SK-N-SH (cell line): Measurements from ENCODE around the gene AKAP6. TPM values are rescaled to one million over a fixed set of nuclear protein-coding genes. Genes with fewer than 3 reads are reported as not detected.

Source experiments
- CTCF ChIA-PET: fragments of 300-600, 350-600 bp; formaldehyde crosslinking; extraction: SDS; loops from one replicate; lab custom pipeline; 2021; lab: Yijun Ruan, JAX
- POLR2A ChIA-PET: fragments of 350-600 bp; sonication (Branson Sonifier 250); formaldehyde crosslinking; extraction: SDS; loops from one replicate; lab custom pipeline; 2020; ENCODE audit warnings: antibody characterized with exemption, inconsistent platforms; lab: Yijun Ruan, JAX
- DNase-seq: peaks from one replicate; pipeline ENCODE4 v3.0.0; 2012
- H2AFZ ChIP-seq: fragments of 200-600 bp; sonication (generic); 2 replicates; pipeline ENCODE4 v1.8.1; 2016; ENCODE audit warnings: antibody characterized with exemption, mild to moderate bottlenecking, low read depth
- H3F3A ChIP-seq: fragments of 200-600 bp; sonication (generic); replicated peaks from 2 replicates; pipeline ENCODE3; 2016; ENCODE audit warnings: antibody characterized with exemption, mild to moderate bottlenecking; ENCODE audit not compliant: insufficient read depth
- H3K27ac ChIP-seq, 2 experiments: fragments of 200-500 bp in 1 of 2; fragments of 200-600 bp in 1 of 2; sonication (Bioruptor generic) in 1 of 2; sonication (generic), shearing (Covaris generic) in 1 of 2; 2 replicates each; pipeline versions ENCODE4 v1.5.1 to v1.6.1; 2014 to 2016; ENCODE audit warnings: low read depth in 2 of 2, inconsistent platforms in 1 of 2, low read length in 1 of 2, mild to moderate bottlenecking in 1 of 2, mixed read lengths in 1 of 2
- H3K27me3 ChIP-seq: fragments of 200-600 bp; sonication (generic), shearing (Covaris generic); 2 replicates; pipeline ENCODE4 v1.6.1; 2016; ENCODE audit warnings: mixed run types; ENCODE audit not compliant: insufficient read depth
- H3K36me3 ChIP-seq, 2 experiments: fragments of 200-500 bp in 1 of 2; fragments of 200-600 bp in 1 of 2; sonication (Bioruptor generic) in 1 of 2; sonication (generic) in 1 of 2; replicated peaks in 1 of 2; 2 replicates each; pipeline versions ENCODE3 to v1.5.1; 2014 to 2016; ENCODE audit warnings: low read length in 1 of 2, mild to moderate bottlenecking in 1 of 2; ENCODE audit not compliant: insufficient read depth in 2 of 2, control insufficient read depth in 1 of 2
- H3K4me1 ChIP-seq, 2 experiments: fragments of 200-500 bp in 1 of 2; fragments of 200-600 bp in 1 of 2; sonication (Bioruptor generic) in 1 of 2; sonication (generic), shearing (Covaris generic) in 1 of 2; 2 replicates each; pipeline versions ENCODE4 v1.5.1 to v1.6.1; 2014 to 2016; ENCODE audit warnings: low read depth in 1 of 2, low read length in 1 of 2, mixed run types in 1 of 2; ENCODE audit not compliant: insufficient read depth in 2 of 2, control insufficient read depth in 1 of 2
- H3K4me2 ChIP-seq: fragments of 200-600 bp; sonication (generic), shearing (Covaris generic); 2 replicates; pipeline ENCODE4 v1.6.1; 2017; ENCODE audit warnings: mixed run types
- H3K4me3 ChIP-seq, 2 experiments: fragments of 200-500 bp in 1 of 2; fragments of 200-600 bp in 1 of 2; sonication (Bioruptor generic) in 1 of 2; sonication (generic), shearing (Covaris generic) in 1 of 2; 2 replicates each; pipeline versions ENCODE4 v1.5.1 to v1.8.1; 2014 to 2016; ENCODE audit warnings: low read depth in 2 of 2, inconsistent platforms in 1 of 2, low read length in 1 of 2, mild to moderate bottlenecking in 1 of 2, mixed read lengths in 1 of 2, moderate library complexity in 1 of 2
- H3K79me2 ChIP-seq: fragments of 200-600 bp; sonication (generic); 2 replicates; pipeline ENCODE4 v1.8.1; 2017; ENCODE audit warnings: mild to moderate bottlenecking; ENCODE audit not compliant: insufficient read depth
- H3K9ac ChIP-seq: fragments of 200-600 bp; sonication (generic); 2 replicates; pipeline ENCODE4 v1.6.1; 2017; ENCODE audit warnings: mixed run types
- H3K9me2 ChIP-seq: fragments of 200-600 bp; sonication (generic); 2 replicates; pipeline ENCODE4 v1.6.1; 2017; ENCODE audit warnings: mixed run types
- H3K9me3 ChIP-seq: fragments of 200-600 bp; sonication (generic); 2 replicates; pipeline ENCODE4 v1.6.1; 2017; ENCODE audit warnings: mixed run types, mild to moderate bottlenecking, moderate library complexity
- H4K20me1 ChIP-seq: fragments of 200-600 bp; sonication (generic); 2 replicates; pipeline ENCODE4 v1.6.1; 2017; ENCODE audit warnings: mild to moderate bottlenecking, mixed run types; ENCODE audit not compliant: insufficient read depth
- CTCF ChIP-seq: fragments of 200-600 bp; sonication (generic); IDR thresholded peaks from 2 replicates; pipeline ENCODE4 v1.6.1; 2017; ENCODE audit warnings: antibody characterized with exemption, mild to moderate bottlenecking, moderate library complexity
- GATA2 ChIP-seq: sonication (generic); formaldehyde crosslinking; IDR thresholded peaks from 2 replicates; pipeline ENCODE4 v1.5.0; 2020; ENCODE audit warnings: mild to moderate bottlenecking, missing genetic modification reagents
- IRF3 ChIP-seq: fragments of 150-350 bp; IDR thresholded peaks from 2 replicates; pipeline ENCODE4 v1.6.1; 2016; ENCODE audit warnings: mild to moderate bottlenecking, low read depth, low read length
- JUND ChIP-seq: IDR thresholded peaks from 2 replicates; pipeline ENCODE4 v1.4.0; 2012
- MAX ChIP-seq: IDR thresholded peaks from 2 replicates; pipeline ENCODE4 v1.4.0; 2012; ENCODE audit warnings: low read depth
- MXI1 ChIP-seq: IDR thresholded peaks from 2 replicates; pipeline ENCODE4 v1.6.1; 2012; ENCODE audit warnings: mild to moderate bottlenecking, low read depth, low read length, improper control_type of control experiment
- PBX3 ChIP-seq: IDR thresholded peaks from 2 replicates; pipeline ENCODE4; 2012
- RAD21 ChIP-seq: IDR thresholded peaks from 2 replicates; pipeline ENCODE4 v1.6.1; 2012; ENCODE audit warnings: mild to moderate bottlenecking, low read length
- RCOR1 ChIP-seq: fragments of 150-350 bp; IDR thresholded peaks from 2 replicates; pipeline ENCODE4 v1.6.1; 2017; ENCODE audit warnings: antibody characterized with exemption, low read length
- SIN3A ChIP-seq: IDR thresholded peaks from 2 replicates; pipeline ENCODE4 v1.6.1; 2012; ENCODE audit warnings: low read depth, mild to moderate bottlenecking, low read length, moderate library complexity, borderline replicate concordance
- SMC3 ChIP-seq: IDR thresholded peaks from 2 replicates; pipeline ENCODE4 v1.6.1; 2012; ENCODE audit warnings: low read depth, low read length, improper control_type of control experiment
- WGBS: methylation state at CpG from one replicate; pipeline ENCODE4 v1.1.6; 2017; ENCODE audit warnings: low lambda C conversion rate; 5-methylcytosine and 5-hydroxymethylcytosine counted together
- polyA plus RNA-seq, 3 experiments: library from polyadenylated mRNA; depleted of rRNA; stranded (reverse); fragments of >200 nt; gene quantifications; 2 replicates each; pipeline ENCODE4 v1.2.3, GENCODE V29; 2012

Gene AKAP6
- polyA plus RNA-seq, 1 of the 3 experiments (the other 2 are of a cell fraction): 1.7 TPM

GRCh38 chr14:32825058-32825457 lies 496.0 kb downstream of the AKAP6 start:
- H3K4me2 ChIP-seq: no peak overlapping the region
- no peaks in the 10 kb centered on the region for H3K79me2 ChIP-seq
- no peaks in the 10 kb centered on the region for H3K27me3 ChIP-seq
- ChIA-PET CTCF (interaction anchor here (0.7 to 1.9 kb wide), 4 partner anchors 8 to 230 kb away, joined by 3 to 4 read pairs (median 3); no protein-coding TSS in a partner anchor), POLR2A (no interaction called here)
- no peaks in the 10 kb centered on the region for H3K9me2 ChIP-seq
- no peak overlapping the region for H2AFZ ChIP-seq
- H3K27ac ChIP-seq: no peak overlapping the region
- 72% methylated on average over 4 of the region's 4 CpGs for WGBS
- peaks cover 6 to 12% of the 10 kb centered on the region in 2 experiments for H3K4me1 ChIP-seq
- no peaks in the 10 kb centered on the region for H4K20me1 ChIP-seq
- H3K9ac ChIP-seq: no peak overlapping the region
- TF ChIP-seq CTCF: no peak
- no peak for TF ChIP-seq SMC3
- no peak for TF ChIP-seq IRF3
- TF ChIP-seq RCOR1: no peak
- no peak for TF ChIP-seq GATA2
- no peak for TF ChIP-seq PBX3
- TF ChIP-seq MAX: no peak
- peaks cover 0 to 5% of the 10 kb centered on the region in 2 experiments for H3K36me3 ChIP-seq
- no peak overlapping the region for H3K4me3 ChIP-seq
- no peaks in the 10 kb centered on the region for H3K9me3 ChIP-seq
- no peaks in the 10 kb centered on the region for H3F3A ChIP-seq
- no peak for DNase-seq

- CTCF ChIA-PET: interaction anchor here (1.1 kb wide), 2 partner anchors 18 to 115 kb away, joined by 3 read pairs; no protein-coding TSS in a partner anchor
- no peaks in the 10 kb centered on the region for H3K79me2 ChIP-seq
- no peak overlapping the region for H3K27ac ChIP-seq
- H3K4me2 ChIP-seq: no peak overlapping the region
- peaks cover 0 to 5% of the 10 kb centered on the region in 2 experiments for H3K36me3 ChIP-seq
- no peaks in the 10 kb centered on the region for H3K9me3 ChIP-seq
- H2AFZ ChIP-seq: no peak overlapping the region
- H3K4me1 ChIP-seq: peaks cover 6 to 12% of the 10 kb centered on the region in 2 experiments
- H3K4me3 ChIP-seq: no peak overlapping the region
- no peaks in the 10 kb centered on the region for H3K9me2 ChIP-seq
- DNase-seq: peak; percentile 25
- 63% methylated on average over 9 of the region's 9 CpGs for WGBS
- H3F3A ChIP-seq: no peaks in the 10 kb centered on the region
- no peak for TF ChIP-seq JUND
- TF ChIP-seq RAD21: peak; percentile 50
- TF ChIP-seq SMC3: peak; percentile 32
- TF ChIP-seq MXI1: no peak
- 0 out of 2 replicates have a peak, but pooled peaks have one; percentile 33 for TF ChIP-seq CTCF
- TF ChIP-seq SIN3A: no peak
- POLR2A ChIA-PET: no interaction called here
- H3K9ac ChIP-seq: no peak overlapping the region
- no peaks in the 10 kb centered on the region for H3K27me3 ChIP-seq
- H4K20me1 ChIP-seq: no peaks in the 10 kb centered on the region
Observed at GRCh38 chr14:32826404-32827082, 497.4 kb downstream of the AKAP6 start.
